Activated CD8-positive, alpha-beta memory T cell treated with anti-CD3 and anti-CD28 coated beads, Interleukin-2, amount 10 ng/mL, durations not matched to agents 7 days and 5 days (primary cell): ENCODE data around the gene SLIT3. TPM values are rescaled to one million over a fixed set of nuclear protein-coding genes. Genes with fewer than 3 reads are reported as not detected.
A peak's percentile ranks its signal among the peaks of the same experiment; 100 is the strongest.

Source experiments
- ATAC-seq: fragments of 150-1000 bp; cut with Tn5 transposase; one replicate; pipeline ENCODE4 v1.10.0; 2021; ENCODE audit warnings: moderate library complexity
- CTCF ChIA-PET: fragments of 350-600 bp; sonication (Branson Sonifier 250); formaldehyde crosslinking; loops from one replicate; lab custom pipeline; 2021; ENCODE audit warnings: antibody characterized with exemption; lab: Charles Lee
- DNase-seq: peaks from one replicate; pipeline ENCODE4 v3.0.0-alpha.2; 2020
- H3K27ac Mint-ChIP-seq: one replicate; pipeline ENCODE4 v1.8.0; 2021; ENCODE audit warnings: mild to moderate bottlenecking, mixed read lengths
- H3K27me3 Mint-ChIP-seq: one replicate; pipeline ENCODE4 v1.8.0; 2021; ENCODE audit warnings: mixed read lengths
- H3K36me3 Mint-ChIP-seq: one replicate; pipeline ENCODE4 v1.8.0; 2021; ENCODE audit warnings: mild to moderate bottlenecking, mixed read lengths
- H3K4me1 Mint-ChIP-seq: one replicate; pipeline ENCODE4 v1.8.0; 2021; ENCODE audit warnings: mixed read lengths
- H3K4me3 Mint-ChIP-seq: one replicate; pipeline ENCODE4 v1.8.0; 2021; ENCODE audit warnings: mild to moderate bottlenecking, moderate library complexity, mixed read lengths
- H3K9me3 Mint-ChIP-seq: one replicate; pipeline ENCODE4 v1.8.0; 2022; ENCODE audit warnings: low read depth, mixed read lengths
- total RNA-seq, 2 experiments: library from RNA; stranded (reverse); gene quantifications; one replicate each; pipeline ENCODE4 v1.2.3, GENCODE V29; 2021

The SLIT3 gene
- total RNA-seq, 2 experiments from 2014 or later = 0.09 TPM; not detected in 1

GRCh38 chr5:168803541-168803940 is 497.4 kb downstream of the SLIT3 start:
- CTCF ChIA-PET = interaction anchor here (0.6 kb wide), 1 partner anchor 434 kb away, joined by 3 read pairs; no protein-coding TSS in a partner anchor
- peaks cover 7% of the 10 kb centered on the region for H3K27me3 Mint-ChIP-seq
- H3K4me3 Mint-ChIP-seq = no peak overlapping the region
- DNase-seq (no peak), ATAC-seq (no peak)
- H3K27ac Mint-ChIP-seq = no peak overlapping the region
- H3K4me1 Mint-ChIP-seq = peaks cover under 1% of the 10 kb centered on the region
- H3K9me3 Mint-ChIP-seq = no peaks in the 10 kb centered on the region
- no peaks in the 10 kb centered on the region for H3K36me3 Mint-ChIP-seq

DNA sequence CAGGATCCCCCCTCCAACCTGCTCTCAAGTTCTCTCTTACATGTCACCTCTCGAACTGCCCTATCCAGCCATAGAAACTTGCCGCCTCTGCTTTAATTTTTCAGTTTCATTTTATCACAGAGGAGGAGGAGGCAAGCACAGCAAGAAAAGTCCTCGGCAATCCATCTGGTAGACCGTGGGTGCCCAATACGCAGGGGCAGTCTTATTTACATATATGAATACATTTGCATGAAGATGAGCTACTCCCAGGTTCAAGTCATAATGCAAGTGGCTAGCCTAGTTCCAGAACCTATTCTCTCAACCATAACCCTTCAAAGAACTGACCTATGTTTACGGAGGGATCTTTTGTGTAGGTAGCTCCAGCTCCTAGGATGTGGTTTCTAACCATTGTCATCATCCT is 498.6 kb downstream of the SLIT3 start:
- Mint-ChIP-seq H3K4me3 (no peak overlapping the region), H3K4me1 (peaks cover 3% of the 10 kb centered on the region), H3K9me3 (no peaks in the 10 kb centered on the region), H3K27ac (no peak overlapping the region), H3K27me3 (peaks cover 7% of the 10 kb centered on the region), H3K36me3 (no peaks in the 10 kb centered on the region)
- no peak for ATAC-seq
- DNase-seq = no peak
- CTCF ChIA-PET = no interaction called here

DNA sequence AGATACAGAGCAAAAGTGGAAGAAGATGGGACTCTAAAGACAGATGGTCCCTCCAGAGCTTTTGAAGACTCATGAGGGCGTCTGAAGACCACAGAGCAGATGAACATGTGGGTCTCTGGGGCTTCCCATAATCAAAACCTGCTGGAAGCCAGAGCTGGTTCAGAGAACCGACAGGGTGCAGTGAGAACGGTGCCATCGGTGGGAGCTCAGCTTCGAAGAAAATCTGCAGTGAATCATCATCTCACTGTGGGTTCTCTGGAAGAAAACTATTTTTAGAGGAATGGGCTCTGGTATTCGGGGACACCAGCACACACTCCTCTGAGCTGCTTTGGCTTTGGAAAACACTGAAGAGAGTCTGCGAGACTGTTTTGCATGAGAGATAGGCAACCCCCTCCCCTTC is 499.4 kb downstream of the SLIT3 start:
- CTCF ChIA-PET = no interaction called here
- Mint-ChIP-seq H3K27me3 (peaks cover 7% of the 10 kb centered on the region), H3K9me3 (no peaks in the 10 kb centered on the region), H3K4me1 (peaks cover 3% of the 10 kb centered on the region), H3K4me3 (no peak overlapping the region), H3K27ac (no peak overlapping the region), H3K36me3 (no peaks in the 10 kb centered on the region)
- DNase-seq (no peak), ATAC-seq (no peak)

GRCh38 chr5:168800701-168801100 is 500.2 kb downstream of the SLIT3 start:
- Mint-ChIP-seq H3K9me3 (no peaks in the 10 kb centered on the region), H3K36me3 (no peaks in the 10 kb centered on the region), H3K27me3 (peaks cover 3% of the 10 kb centered on the region), H3K4me1 (peaks cover 3% of the 10 kb centered on the region), H3K4me3 (no peak overlapping the region), H3K27ac (no peak overlapping the region)
- DNase-seq = no peak
- CTCF ChIA-PET = no interaction called here
- ATAC-seq = no peak

- Mint-ChIP-seq H3K4me1 (peaks cover 3% of the 10 kb centered on the region), H3K36me3 (no peaks in the 10 kb centered on the region), H3K4me3 (no peak overlapping the region), H3K27me3 (peaks cover 2% of the 10 kb centered on the region), H3K27ac (no peak overlapping the region), H3K9me3 (no peaks in the 10 kb centered on the region)
- CTCF ChIA-PET = no interaction called here
- ATAC-seq (peak; percentile 39), DNase-seq (no peak)
Measured at GRCh38 chr5:168798065-168799023, 502.6 kb downstream of the SLIT3 start.

GRCh38 chr5:168796593-168797580 is 504.1 kb downstream of the SLIT3 start:
- Mint-ChIP-seq H3K27me3 (peaks cover 2% of the 10 kb centered on the region), H3K4me1 (peaks cover 3% of the 10 kb centered on the region), H3K27ac (no peak overlapping the region), H3K36me3 (no peaks in the 10 kb centered on the region), H3K9me3 (no peaks in the 10 kb centered on the region), H3K4me3 (no peak overlapping the region)
- CTCF ChIA-PET = no interaction called here
- DNase-seq = no peak
- ATAC-seq = no peak

GRCh38 chr5:168796000-168796399 is 504.9 kb downstream of the SLIT3 start:
- Mint-ChIP-seq H3K36me3 (no peaks in the 10 kb centered on the region), H3K9me3 (no peaks in the 10 kb centered on the region), H3K4me3 (no peak overlapping the region), H3K4me1 (peaks cover 3% of the 10 kb centered on the region), H3K27ac (no peak overlapping the region), H3K27me3 (no peaks in the 10 kb centered on the region)
- CTCF ChIA-PET = no interaction called here
- DNase-seq = no peak
- no peak for ATAC-seq

- no peak for ATAC-seq
Measured at GRCh38 chr5:168793841-168794837, 506.8 kb downstream of the SLIT3 start.

GRCh38 chr5:168792678-168793077 is 508.3 kb downstream of the SLIT3 start:
- no peaks in the 10 kb centered on the region for H3K4me1 Mint-ChIP-seq
- no peak for DNase-seq
- no peaks in the 10 kb centered on the region for H3K27me3 Mint-ChIP-seq
- no peak for ATAC-seq
- no peaks in the 10 kb centered on the region for H3K9me3 Mint-ChIP-seq
- H3K36me3 Mint-ChIP-seq = no peaks in the 10 kb centered on the region
- H3K4me3 Mint-ChIP-seq = no peak overlapping the region
- CTCF ChIA-PET = no interaction called here
- no peak overlapping the region for H3K27ac Mint-ChIP-seq

More at GRCh38 chr5:168793841-168794837, 506.8 kb downstream of the SLIT3 start:
- no peak for DNase-seq
- Mint-ChIP-seq H3K27ac (no peak overlapping the region), H3K36me3 (no peaks in the 10 kb centered on the region), H3K4me1 (peaks cover 3% of the 10 kb centered on the region), H3K4me3 (no peak overlapping the region), H3K9me3 (no peaks in the 10 kb centered on the region), H3K27me3 (no peaks in the 10 kb centered on the region)
- CTCF ChIA-PET = interaction anchor here (0.6 to 1.0 kb wide), 2 partner anchors 115 to 1193 kb away, joined by 3 to 5 read pairs; no protein-coding TSS in a partner anchor

GRCh38 chr5:168790671-168791250 is 510.2 kb downstream of the SLIT3 start:
- Mint-ChIP-seq H3K4me3 (no peak overlapping the region), H3K27ac (no peak overlapping the region), H3K36me3 (no peaks in the 10 kb centered on the region), H3K27me3 (no peaks in the 10 kb centered on the region), H3K9me3 (no peaks in the 10 kb centered on the region), H3K4me1 (no peaks in the 10 kb centered on the region)
- CTCF ChIA-PET = no interaction called here
- DNase-seq = no peak
- no peak for ATAC-seq

DNA sequence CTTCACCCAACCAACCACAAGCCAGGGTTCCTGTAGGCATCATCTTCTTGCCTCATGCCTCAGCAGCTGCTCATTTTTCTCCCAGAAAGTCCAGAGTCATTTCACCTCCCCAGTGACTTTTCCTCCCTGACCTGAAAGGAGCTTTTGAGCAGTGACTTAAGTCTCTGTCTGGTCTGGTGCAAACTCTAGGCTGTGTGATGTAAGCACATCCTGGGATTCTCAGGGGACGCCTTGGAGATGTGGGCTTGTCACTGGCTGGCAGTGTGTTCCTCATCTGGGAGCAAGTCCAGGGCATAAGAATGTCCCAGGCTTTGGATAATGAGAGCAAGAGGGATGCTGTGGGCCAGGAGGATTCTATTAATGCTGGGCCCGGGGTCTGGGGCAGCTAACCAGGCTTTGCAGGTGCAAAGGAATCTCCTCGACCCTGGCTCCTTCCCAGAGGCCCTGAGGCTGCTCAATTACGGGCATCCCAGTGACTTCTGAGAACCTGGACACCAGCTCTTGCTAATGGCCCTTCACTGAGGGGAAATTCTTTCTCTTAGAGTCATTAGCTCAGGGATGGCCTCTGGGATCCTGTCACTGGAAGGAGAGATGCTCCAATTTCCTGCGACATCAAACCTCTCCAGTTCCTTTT is 510.8 kb downstream of the SLIT3 start:
- H3K27ac Mint-ChIP-seq = no peak overlapping the region
- H3K27me3 Mint-ChIP-seq = no peaks in the 10 kb centered on the region
- no peak overlapping the region for H3K4me3 Mint-ChIP-seq
- ATAC-seq = no peak
- CTCF ChIA-PET = no interaction called here
- no peaks in the 10 kb centered on the region for H3K4me1 Mint-ChIP-seq
- no peaks in the 10 kb centered on the region for H3K36me3 Mint-ChIP-seq
- DNase-seq = no peak
- no peaks in the 10 kb centered on the region for H3K9me3 Mint-ChIP-seq

DNA sequence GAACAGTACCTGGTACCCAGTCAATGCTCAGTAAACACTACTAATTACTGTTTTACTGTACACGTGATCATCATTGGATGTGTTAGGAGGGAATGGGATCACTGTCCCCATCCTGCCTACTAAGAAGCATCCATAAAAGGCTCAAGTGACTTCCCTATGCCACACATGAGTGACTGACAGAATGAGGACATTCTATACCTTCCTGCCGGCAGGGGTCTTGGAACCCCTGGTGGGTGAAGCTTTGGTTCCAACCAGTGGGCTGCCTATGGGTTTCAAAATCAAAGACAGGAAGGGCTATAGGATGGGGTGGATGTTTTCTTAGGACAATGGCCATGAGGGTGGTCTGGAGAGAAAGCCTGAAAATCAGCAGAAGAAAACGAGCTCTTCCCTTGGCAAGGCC is 512.2 kb downstream of the SLIT3 start:
- H3K27me3 Mint-ChIP-seq = no peaks in the 10 kb centered on the region
- H3K27ac Mint-ChIP-seq = no peak overlapping the region
- H3K9me3 Mint-ChIP-seq = no peaks in the 10 kb centered on the region
- no peaks in the 10 kb centered on the region for H3K36me3 Mint-ChIP-seq
- no peak for ATAC-seq
- no peak overlapping the region for H3K4me3 Mint-ChIP-seq
- no peaks in the 10 kb centered on the region for H3K4me1 Mint-ChIP-seq
- CTCF ChIA-PET = no interaction called here
- DNase-seq = no peak
